ENCODE measurements around the gene XRCC6. TPM values are rescaled to one million over a fixed set of nuclear protein-coding genes. Genes with fewer than 3 reads are reported as not detected.
A peak's percentile ranks its signal among the peaks of the same experiment; 100 is the strongest.
"Not testable (repeated sequence)": the region's sequence is repeated elsewhere in the genome, so short reads cannot be mapped to it uniquely, and the experiment has no call there.

The XRCC6 gene
- polyA plus RNA-seq, 1 donor: 369 TPM

- peak; percentile 75 for DNase-seq
Measured at GRCh38 chr22:41682033-41682807, 61.1 kb downstream of the XRCC6 start.

- DNase-seq: no peak
Measured at GRCh38 chr22:41683052-41683451, 62.0 kb downstream of the XRCC6 start.

- DNase-seq: no peak
Measured at GRCh38 chr22:41683616-41684015, 62.5 kb downstream of the XRCC6 start.

- no peak for DNase-seq
Measured at GRCh38 chr22:41684194-41684593, 63.1 kb downstream of the XRCC6 start.

- not testable (repeated sequence) for DNase-seq
Measured at GRCh38 chr22:41686890-41687289, 65.8 kb downstream of the XRCC6 start.

GRCh38 chr22:41687901-41688364 is 66.8 kb downstream of the XRCC6 start:
- no peak for DNase-seq

GRCh38 chr22:41688365-41689211 is 67.5 kb downstream of the XRCC6 start, which contains the start of gene SNU13:
Gene SNU13 (minus strand): TSS chr22:41688867. CDS start chr22:41688796, 71 bp downstream.
- DNase-seq: peak; percentile 90

GRCh38 chr22:41690476-41690875 is 69.4 kb downstream of the XRCC6 start:
- DNase-seq: no peak

- no peak for DNase-seq
Measured at GRCh38 chr22:41695211-41695610, 74.1 kb downstream of the XRCC6 start.

GRCh38 chr22:41696703-41697102 is 75.6 kb downstream of the XRCC6 start:
- DNase-seq: no peak

GRCh38 chr22:41697126-41697775 is 76.2 kb downstream of the XRCC6 start:
- DNase-seq: peak; percentile 95

- peak; percentile 78 for DNase-seq
Measured at GRCh38 chr22:41699264-41700107, 78.4 kb downstream of the XRCC6 start, which contains the start of gene MEI1. Gene MEI1 (plus strand): TSS chr22:41699503. CDS start chr22:41699539, 36 bp downstream.

- no peak for DNase-seq
Measured at GRCh38 chr22:41700108-41700364, 78.9 kb downstream of the XRCC6 start.

- DNase-seq: no peak
Measured at GRCh38 chr22:41702763-41703162, 81.7 kb downstream of the XRCC6 start.

GRCh38 chr22:41709341-41709740 is 88.2 kb downstream of the XRCC6 start:
- no peak for DNase-seq

GRCh38 chr22:41713004-41713403 is 91.9 kb downstream of the XRCC6 start:
- no peak for DNase-seq

Other genes starting within 250 kb of the XRCC6 start
- 16.3 TPM for gene TEF, start 239.4 kb upstream of the XRCC6 start, polyA plus RNA-seq (ENCODE audit: insufficient read length)
- gene TOB2, start 174.5 kb upstream of the XRCC6 start, polyA plus RNA-seq (ENCODE audit: insufficient read length): 48.6 TPM
- gene PHF5A, start 152.6 kb upstream of the XRCC6 start, polyA plus RNA-seq (ENCODE audit: insufficient read length): 46.5 TPM
- 121 TPM for gene ACO2, start 152.2 kb upstream of the XRCC6 start, polyA plus RNA-seq (ENCODE audit: insufficient read length)
- 30.5 TPM for gene POLR3H, start 76.8 kb upstream of the XRCC6 start, polyA plus RNA-seq (ENCODE audit: insufficient read length)
- 4.9 TPM for gene CSDC2, start 60.3 kb upstream of the XRCC6 start, polyA plus RNA-seq (ENCODE audit: insufficient read length)
- 49.1 TPM for gene PMM1, start 31.5 kb upstream of the XRCC6 start, polyA plus RNA-seq (ENCODE audit: insufficient read length)
- gene DESI1, start 252 bp upstream of the XRCC6 start, polyA plus RNA-seq (ENCODE audit: insufficient read length): 31.3 TPM
- gene SNU13, start 67.6 kb downstream of the XRCC6 start, polyA plus RNA-seq (ENCODE audit: insufficient read length): 117 TPM
- 4.6 TPM for gene MEI1, start 78.2 kb downstream of the XRCC6 start, polyA plus RNA-seq (ENCODE audit: insufficient read length)
- 10.1 TPM for gene CCDC134, start 179.4 kb downstream of the XRCC6 start, polyA plus RNA-seq (ENCODE audit: insufficient read length)
- gene SREBF2, start 211.8 kb downstream of the XRCC6 start, polyA plus RNA-seq (ENCODE audit: insufficient read length): 86.7 TPM

Measured in left kidney (tissue), 2 donors.